CD4-positive, alpha-beta T cell treated with Interleukin-1 beta for 1 hour (primary cell): ENCODE measurements around the gene SLC44A4.
A peak's percentile ranks its signal among the peaks of the same experiment; 100 is the strongest.

ENCODE experiments used
- DNase-seq, 2 donors: peaks; one replicate each; pipeline ENCODE4 v3.0.0-alpha.2; 2020 to 2022

SLC44A4 gene

GRCh38 chr6:31900917-31901414 is 22.2 kb upstream of the SLC44A4 start:
- DNase-seq = no peak

- peak; percentile 19 to 32 for DNase-seq
Observed at GRCh38 chr6:31899882-31900722, 21.3 kb upstream of the SLC44A4 start.

GRCh38 chr6:31899215-31899614 is 20.4 kb upstream of the SLC44A4 start:
- DNase-seq = no peak

- DNase-seq = peak; percentile 38 to 68
Observed at GRCh38 chr6:31898383-31899011, 19.7 kb upstream of the SLC44A4 start.

GRCh38 chr6:31897612-31898382 is 19.0 kb upstream of the SLC44A4 start, which contains the start of gene EHMT2:
Gene EHMT2, minus strand, starts transcription at chr6:31897698. Its CDS starts 21 bp downstream, at chr6:31897677.
- peak; percentile 85 to 87 for DNase-seq

GRCh38 chr6:31896856-31897611 is 18.2 kb upstream of the SLC44A4 start:
- no peak for DNase-seq

- DNase-seq = no peak
Observed at GRCh38 chr6:31896493-31896855, 17.7 kb upstream of the SLC44A4 start.

GRCh38 chr6:31892821-31893220 is 14.0 kb upstream of the SLC44A4 start:
- no peak for DNase-seq

- no peak for DNase-seq
Observed at GRCh38 chr6:31889331-31889972, 10.7 kb upstream of the SLC44A4 start.

- peak; percentile 25 to 52 for DNase-seq
Observed at GRCh38 chr6:31888276-31889258, 9.8 kb upstream of the SLC44A4 start.

GRCh38 chr6:31887173-31888007 is 8.6 kb upstream of the SLC44A4 start:
- DNase-seq = no peak

- no peak for DNase-seq
Observed at GRCh38 chr6:31886541-31886991, 7.8 kb upstream of the SLC44A4 start.

GRCh38 chr6:31884528-31885035 is 5.8 kb upstream of the SLC44A4 start:
- DNase-seq = no peak

GRCh38 chr6:31883676-31884075 is 4.9 kb upstream of the SLC44A4 start:
- no peak for DNase-seq

GRCh38 chr6:31882344-31882743 is 3.5 kb upstream of the SLC44A4 start:
- DNase-seq = no peak

- DNase-seq = no peak
Observed at GRCh38 chr6:31881136-31881859, 2.5 kb upstream of the SLC44A4 start.

GRCh38 chr6:31880616-31881015 is 1.8 kb upstream of the SLC44A4 start:
- no peak for DNase-seq

- no peak for DNase-seq
Observed at GRCh38 chr6:31879901-31880300, 1.1 kb upstream of the SLC44A4 start.

- no peak for DNase-seq
Observed at GRCh38 chr6:31879143-31879542, 346 bp upstream of the SLC44A4 start.
